ENCODE results near the gene DHRS1. TPM values are rescaled to one million over a fixed set of nuclear protein-coding genes. Genes with fewer than 3 reads are reported as not detected.

DHRS1 gene
- total and polyA plus RNA-seq, 7 donors, result 13.9 to 56.6 (median 34.6) TPM

GRCh38 chr14:24342889-24343288 is 43.3 kb upstream of the DHRS1 start:
- no peak for DNase-seq
- H3K4me1 ChIP-seq, result peaks cover 0 to 4% (median 0%) of the 10 kb centered on the region in 4 donors
- H3K4me3 ChIP-seq, result no peak overlapping the region
- H3K27ac ChIP-seq, result no peak overlapping the region
- no peaks in the 10 kb centered on the region for H3K36me3 ChIP-seq
- WGBS, 2 donors, result 97% methylated on average over 4 of the region's 4 CpGs
- no peaks in the 10 kb centered on the region for H3K9me3 ChIP-seq
- TF ChIP-seq POLR2A (IDR thresholded peaks at IDR 0.05) (no peak), EP300 (IDR thresholded peaks at IDR 0.05) (no peak), CTCF (IDR thresholded peaks at IDR 0.05) (no peak), POLR2AphosphoS5 (IDR thresholded peaks at IDR 0.05) (no peak)
- intact Hi-C loops (cut with DNase I), result no loop called here
- peaks cover 0 to 21% (median 6%) of the 10 kb centered on the region in 3 donors for H3K27me3 ChIP-seq

- Histone ChIP-seq H3K4me1 (peaks cover 0 to 4% (median 0%) of the 10 kb centered on the region in 4 donors), H3K36me3 (no peaks in the 10 kb centered on the region), H3K27ac (no peak overlapping the region), H3K27me3 (peaks cover 0 to 34% (median 25%) of the 10 kb centered on the region in 3 donors), H3K4me3 (no peak overlapping the region), H3K9me3 (no peaks in the 10 kb centered on the region)
- no peak for DNase-seq
- TF ChIP-seq POLR2A (IDR thresholded peaks at IDR 0.05), result no peak
- 98% methylated on average over 1 of the region's 1 CpG for WGBS, 2 donors
- intact Hi-C loops (cut with DNase I), result no loop called here
These were observed 41.0 kb upstream of the DHRS1 start for GRCh38 chr14:24340606-24341005.

GRCh38 chr14:24339284-24340151 is 39.9 kb upstream of the DHRS1 start, which contains the start of gene RIPK3:
Gene RIPK3, minus strand, starts transcription at chr14:24339991. Its CDS starts 165 bp downstream, at chr14:24339826.
- Histone ChIP-seq H3K4me1 (peaks cover 0 to 11% (median 7%) of the 10 kb centered on the region in 4 donors), H3K4me3 (peak within 1 kb of the TSS in 3 of 4 donors; percentile 38 to 40 (median 40)), H3K27ac (peak within 1 kb of the TSS in 3 of 4 donors; percentile 25 to 64 (median 49)), H3K9me3 (no peaks in the 10 kb centered on the region), H3K27me3 (peaks cover 5 to 42% (median 36%) of the 10 kb centered on the region in 3 donors), H3K36me3 (no peaks in the 10 kb centered on the region)
- DNase-seq, result no peak
- WGBS, 2 donors, result 3 to 7% methylated on average over 51 of the region's 51 CpGs
- TF ChIP-seq POLR2AphosphoS5 (IDR thresholded peaks at IDR 0.05), result no peak
- TF ChIP-seq EP300 (IDR thresholded peaks at IDR 0.05), result no peak
- peak in 1 of 2 donors; percentile 35 for TF ChIP-seq POLR2A (IDR thresholded peaks at IDR 0.05)
- intact Hi-C loops (cut with DNase I), result loop anchor here (10.0 kb wide), 1 partner anchor 335 kb away; no protein-coding TSS in a partner anchor

- Histone ChIP-seq H3K4me1 (peaks cover 0 to 18% (median 12%) of the 10 kb centered on the region in 4 donors), H3K27ac (no peak overlapping the region), H3K9me3 (no peaks in the 10 kb centered on the region), H3K36me3 (no peaks in the 10 kb centered on the region), H3K4me3 (peak overlapping the region in 3 of 4 donors; percentile 38 to 40 (median 40)), H3K27me3 (peaks cover 8 to 48% (median 42%) of the 10 kb centered on the region in 3 donors)
- WGBS, 2 donors, result 80 to 85% methylated on average over 14 of the region's 14 CpGs
- TF ChIP-seq POLR2AphosphoS5 (IDR thresholded peaks at IDR 0.05) (no peak), EP300 (IDR thresholded peaks at IDR 0.05) (no peak), POLR2A (IDR thresholded peaks at IDR 0.05) (no peak), CTCF (IDR thresholded peaks at IDR 0.05) (no peak)
- intact Hi-C loops (cut with DNase I), result loop anchor here (10.0 kb wide), 1 partner anchor 336 kb away; no protein-coding TSS in a partner anchor
- no peak for DNase-seq
These were observed 39.3 kb upstream of the DHRS1 start for GRCh38 chr14:24338843-24339242.

- no peaks in the 10 kb centered on the region for H3K36me3 ChIP-seq
- peaks cover 0 to 27% (median 21%) of the 10 kb centered on the region in 4 donors for H3K4me1 ChIP-seq
- no peak for DNase-seq
- H3K9me3 ChIP-seq, result no peaks in the 10 kb centered on the region
- 95 to 96% methylated on average over 8 of the region's 8 CpGs for WGBS, 2 donors
- no peak overlapping the region for H3K4me3 ChIP-seq
- peaks cover 8 to 59% (median 50%) of the 10 kb centered on the region in 3 donors for H3K27me3 ChIP-seq
- TF ChIP-seq POLR2AphosphoS5 (IDR thresholded peaks at IDR 0.05), result no peak
- TF ChIP-seq EP300 (IDR thresholded peaks at IDR 0.05), result no peak
- no peak for TF ChIP-seq POLR2A (IDR thresholded peaks at IDR 0.05)
- TF ChIP-seq CTCF (IDR thresholded peaks at IDR 0.05), result no peak
- no peak overlapping the region for H3K27ac ChIP-seq
- intact Hi-C loops (cut with DNase I), result loop anchor here (10.0 kb wide), 1 partner anchor 337 kb away; no protein-coding TSS in a partner anchor
These were observed 38.2 kb upstream of the DHRS1 start for GRCh38 chr14:24337824-24338175.

All from sigmoid colon (tissue), 7 donors.